Measurements from ENCODE around the gene SLMAP. TPM values are rescaled to one million over a fixed set of nuclear protein-coding genes. Genes with fewer than 3 reads are reported as not detected.

SLMAP gene
- total RNA-seq, 1 experiment from 2014 or later = 49.2 TPM

DNA sequence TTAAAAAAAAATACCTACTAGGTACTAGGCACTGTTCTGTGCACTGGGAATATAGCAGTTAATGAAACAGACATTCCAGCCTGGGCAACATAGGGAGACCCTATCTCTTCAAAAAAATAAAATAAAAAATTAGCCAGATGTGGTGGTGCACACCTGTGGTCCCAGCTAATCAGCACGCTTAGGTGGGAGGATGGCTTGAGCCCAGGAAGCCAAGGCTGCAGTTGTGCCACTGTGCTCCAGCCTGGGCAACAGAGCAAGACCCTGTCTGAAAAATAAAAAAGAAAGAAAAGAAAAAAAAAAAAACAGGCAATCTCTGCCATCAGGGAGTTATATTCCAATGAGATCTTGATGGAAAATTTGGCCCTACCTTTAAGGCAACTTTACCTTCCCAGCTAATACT is 137.0 kb downstream of the SLMAP start:
- POLR2A ChIA-PET = no interaction called here
- TF ChIP-seq, protein P1, sequence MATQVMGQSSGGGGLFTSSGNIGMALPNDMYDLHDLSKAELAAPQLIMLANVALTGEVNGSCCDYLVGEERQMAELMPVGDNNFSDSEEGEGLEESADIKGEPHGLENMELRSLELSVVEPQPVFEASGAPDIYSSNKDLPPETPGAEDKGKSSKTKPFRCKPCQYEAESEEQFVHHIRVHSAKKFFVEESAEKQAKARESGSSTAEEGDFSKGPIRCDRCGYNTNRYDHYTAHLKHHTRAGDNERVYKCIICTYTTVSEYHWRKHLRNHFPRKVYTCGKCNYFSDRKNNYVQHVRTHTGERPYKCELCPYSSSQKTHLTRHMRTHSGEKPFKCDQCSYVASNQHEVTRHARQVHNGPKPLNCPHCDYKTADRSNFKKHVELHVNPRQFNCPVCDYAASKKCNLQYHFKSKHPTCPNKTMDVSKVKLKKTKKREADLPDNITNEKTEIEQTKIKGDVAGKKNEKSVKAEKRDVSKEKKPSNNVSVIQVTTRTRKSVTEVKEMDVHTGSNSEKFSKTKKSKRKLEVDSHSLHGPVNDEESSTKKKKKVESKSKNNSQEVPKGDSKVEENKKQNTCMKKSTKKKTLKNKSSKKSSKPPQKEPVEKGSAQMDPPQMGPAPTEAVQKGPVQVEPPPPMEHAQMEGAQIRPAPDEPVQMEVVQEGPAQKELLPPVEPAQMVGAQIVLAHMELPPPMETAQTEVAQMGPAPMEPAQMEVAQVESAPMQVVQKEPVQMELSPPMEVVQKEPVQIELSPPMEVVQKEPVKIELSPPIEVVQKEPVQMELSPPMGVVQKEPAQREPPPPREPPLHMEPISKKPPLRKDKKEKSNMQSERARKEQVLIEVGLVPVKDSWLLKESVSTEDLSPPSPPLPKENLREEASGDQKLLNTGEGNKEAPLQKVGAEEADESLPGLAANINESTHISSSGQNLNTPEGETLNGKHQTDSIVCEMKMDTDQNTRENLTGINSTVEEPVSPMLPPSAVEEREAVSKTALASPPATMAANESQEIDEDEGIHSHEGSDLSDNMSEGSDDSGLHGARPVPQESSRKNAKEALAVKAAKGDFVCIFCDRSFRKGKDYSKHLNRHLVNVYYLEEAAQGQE (IDR thresholded peaks at IDR 0.05; ENCODE audit: insufficient read depth in 1 of 2, low read depth in 2 of 2, low read length in 1 of 2) = no peak
- TF ChIP-seq SIN3A (IDR thresholded peaks at IDR 0.05; ENCODE audit: borderline replicate concordance, insufficient read depth, low read depth, low read length) (no peak), TCF7L2 (IDR thresholded peaks at IDR 0.05; ENCODE audit: low read depth, low read length) (no peak), POLR2AphosphoS5 (IDR thresholded peaks at IDR 0.05; ENCODE audit: low read depth, low read length) (no peak)
- TF ChIP-seq, protein P2, sequence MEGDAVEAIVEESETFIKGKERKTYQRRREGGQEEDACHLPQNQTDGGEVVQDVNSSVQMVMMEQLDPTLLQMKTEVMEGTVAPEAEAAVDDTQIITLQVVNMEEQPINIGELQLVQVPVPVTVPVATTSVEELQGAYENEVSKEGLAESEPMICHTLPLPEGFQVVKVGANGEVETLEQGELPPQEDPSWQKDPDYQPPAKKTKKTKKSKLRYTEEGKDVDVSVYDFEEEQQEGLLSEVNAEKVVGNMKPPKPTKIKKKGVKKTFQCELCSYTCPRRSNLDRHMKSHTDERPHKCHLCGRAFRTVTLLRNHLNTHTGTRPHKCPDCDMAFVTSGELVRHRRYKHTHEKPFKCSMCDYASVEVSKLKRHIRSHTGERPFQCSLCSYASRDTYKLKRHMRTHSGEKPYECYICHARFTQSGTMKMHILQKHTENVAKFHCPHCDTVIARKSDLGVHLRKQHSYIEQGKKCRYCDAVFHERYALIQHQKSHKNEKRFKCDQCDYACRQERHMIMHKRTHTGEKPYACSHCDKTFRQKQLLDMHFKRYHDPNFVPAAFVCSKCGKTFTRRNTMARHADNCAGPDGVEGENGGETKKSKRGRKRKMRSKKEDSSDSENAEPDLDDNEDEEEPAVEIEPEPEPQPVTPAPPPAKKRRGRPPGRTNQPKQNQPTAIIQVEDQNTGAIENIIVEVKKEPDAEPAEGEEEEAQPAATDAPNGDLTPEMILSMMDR (IDR thresholded peaks at IDR 0.05) = no peak
- ATAC-seq (no peak), DNase-seq (ENCODE audit: low read depth, low spot score) (no peak)
- CTCF ChIA-PET = interaction anchor here (0.7 kb wide), 1 partner anchor 11 kb away, joined by 3 read pairs; no protein-coding TSS in a partner anchor
- in situ Hi-C loops (cut with HindIII; ENCODE audit: low pct_unique_long_range_greater_than_20kb, low sequenced_read_pairs) (no loop called here), intact Hi-C loops (cut with micrococcal nuclease; ENCODE audit: unreplicated experiment) (no loop called here)
- no TSS peak for BruUV-seq (replicated peaks)
- Histone ChIP-seq H3K4me3 (ENCODE audit: low read depth in 2 of 2, low read length in 2 of 2) (no peak overlapping the region), H3K9me3 (ENCODE audit: control insufficient read depth, insufficient read depth, low read depth, low read length) (no peaks in the 10 kb centered on the region), H3K27me3 (ENCODE audit: control insufficient read depth, insufficient read depth, low read length) (no peaks in the 10 kb centered on the region), H3K27ac (ENCODE audit: low read length) (no peak overlapping the region), H3K36me3 (ENCODE audit: control insufficient read depth, insufficient read depth, low read length) (no peaks in the 10 kb centered on the region), H3K4me1 (ENCODE audit: control insufficient read depth, insufficient read depth, low read length) (no peaks in the 10 kb centered on the region)

GRCh38 chr3:57893668-57894067 is 137.6 kb downstream of the SLMAP start:
- Histone ChIP-seq H3K4me3 (ENCODE audit: low read depth in 2 of 2, low read length in 2 of 2) (no peak overlapping the region), H3K4me1 (ENCODE audit: control insufficient read depth, insufficient read depth, low read length) (no peaks in the 10 kb centered on the region), H3K27ac (ENCODE audit: low read length) (no peak overlapping the region), H3K36me3 (ENCODE audit: control insufficient read depth, insufficient read depth, low read length) (no peaks in the 10 kb centered on the region), H3K27me3 (ENCODE audit: control insufficient read depth, insufficient read depth, low read length) (no peaks in the 10 kb centered on the region), H3K9me3 (ENCODE audit: control insufficient read depth, insufficient read depth, low read depth, low read length) (no peaks in the 10 kb centered on the region)
- DNase-seq (ENCODE audit: low read depth, low spot score) (no peak), ATAC-seq (no peak)
- BruUV-seq (replicated peaks) = no TSS peak
- CTCF ChIA-PET = interaction anchor here (0.7 kb wide), 1 partner anchor 12 kb away, joined by 3 read pairs; no protein-coding TSS in a partner anchor
- in situ Hi-C loops (cut with HindIII; ENCODE audit: low pct_unique_long_range_greater_than_20kb, low sequenced_read_pairs) = no loop called here
- POLR2A ChIA-PET = no interaction called here
- TF ChIP-seq TCF7L2 (IDR thresholded peaks at IDR 0.05; ENCODE audit: low read depth, low read length) (no peak), SIN3A (IDR thresholded peaks at IDR 0.05; ENCODE audit: borderline replicate concordance, insufficient read depth, low read depth, low read length) (no peak), POLR2AphosphoS5 (IDR thresholded peaks at IDR 0.05; ENCODE audit: low read depth, low read length) (no peak)
- TF ChIP-seq, protein P2 (IDR thresholded peaks at IDR 0.05) = no peak
- TF ChIP-seq, protein P1 (IDR thresholded peaks at IDR 0.05; ENCODE audit: insufficient read depth in 1 of 2, low read depth in 2 of 2, low read length in 1 of 2) = no peak
- intact Hi-C loops (cut with micrococcal nuclease; ENCODE audit: unreplicated experiment) = no loop called here
